GM19328 (cell line): Measurements from ENCODE around the gene DEPDC7.
A peak's percentile ranks its signal among the peaks of the same experiment; 100 is the strongest.

Experiments
- ATAC-seq: cut with Tn5 transposase; IDR thresholded peaks from one replicate; pipeline ENCODE4 v1.9.1; 2021; ENCODE audit warnings: mild to moderate bottlenecking, moderate library complexity; ENCODE audit not compliant: unreplicated experiment

The DEPDC7 gene

GRCh38 chr11:33059331-33060007 lies 43.8 kb downstream of the DEPDC7 start:
- no peak for ATAC-seq

GRCh38 chr11:33060271-33060670 lies 44.6 kb downstream of the DEPDC7 start:
- ATAC-seq = no peak

GRCh38 chr11:33062137-33062536 lies 46.5 kb downstream of the DEPDC7 start:
- no peak for ATAC-seq

GRCh38 chr11:33063326-33063881 lies 47.7 kb downstream of the DEPDC7 start:
- peak; percentile 47 for ATAC-seq

GRCh38 chr11:33064033-33064825 lies 48.6 kb downstream of the DEPDC7 start:
- ATAC-seq = no peak

- ATAC-seq = no peak
These were observed 49.2 kb downstream of the DEPDC7 start for GRCh38 chr11:33064866-33065265.

GRCh38 chr11:33065445-33066178 lies 49.9 kb downstream of the DEPDC7 start:
- no peak for ATAC-seq

- no peak for ATAC-seq
These were observed 51.6 kb downstream of the DEPDC7 start for GRCh38 chr11:33067294-33067693.

GRCh38 chr11:33068611-33069340 lies 53.1 kb downstream of the DEPDC7 start:
- ATAC-seq = no peak

- no peak for ATAC-seq
These were observed 56.8 kb downstream of the DEPDC7 start for GRCh38 chr11:33072465-33072864.
